ENCODE data around the gene AKR1E2.

AKR1E2 gene

GRCh38 chr10:4781955-4782354 lies 44.1 kb upstream of the AKR1E2 start:
- H3K4me3 ChIP-seq (ENCODE audit: low read depth, low read length), result no peak overlapping the region
- H3K36me3 ChIP-seq, result no peaks in the 10 kb centered on the region
- H3K27ac ChIP-seq, result no peak overlapping the region
- H3K27me3 ChIP-seq (ENCODE audit: insufficient read depth, low read depth, severe bottlenecking), result no peaks in the 10 kb centered on the region
- no peaks in the 10 kb centered on the region for H3K9me3 ChIP-seq (ENCODE audit: severe bottlenecking)
- TF ChIP-seq, protein P1, sequence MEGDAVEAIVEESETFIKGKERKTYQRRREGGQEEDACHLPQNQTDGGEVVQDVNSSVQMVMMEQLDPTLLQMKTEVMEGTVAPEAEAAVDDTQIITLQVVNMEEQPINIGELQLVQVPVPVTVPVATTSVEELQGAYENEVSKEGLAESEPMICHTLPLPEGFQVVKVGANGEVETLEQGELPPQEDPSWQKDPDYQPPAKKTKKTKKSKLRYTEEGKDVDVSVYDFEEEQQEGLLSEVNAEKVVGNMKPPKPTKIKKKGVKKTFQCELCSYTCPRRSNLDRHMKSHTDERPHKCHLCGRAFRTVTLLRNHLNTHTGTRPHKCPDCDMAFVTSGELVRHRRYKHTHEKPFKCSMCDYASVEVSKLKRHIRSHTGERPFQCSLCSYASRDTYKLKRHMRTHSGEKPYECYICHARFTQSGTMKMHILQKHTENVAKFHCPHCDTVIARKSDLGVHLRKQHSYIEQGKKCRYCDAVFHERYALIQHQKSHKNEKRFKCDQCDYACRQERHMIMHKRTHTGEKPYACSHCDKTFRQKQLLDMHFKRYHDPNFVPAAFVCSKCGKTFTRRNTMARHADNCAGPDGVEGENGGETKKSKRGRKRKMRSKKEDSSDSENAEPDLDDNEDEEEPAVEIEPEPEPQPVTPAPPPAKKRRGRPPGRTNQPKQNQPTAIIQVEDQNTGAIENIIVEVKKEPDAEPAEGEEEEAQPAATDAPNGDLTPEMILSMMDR (IDR thresholded peaks at IDR 0.05; ENCODE audit: low read depth, low read length), result no peak
- no peak for DNase-seq

GRCh38 chr10:4784667-4785333 lies 41.2 kb upstream of the AKR1E2 start:
- Histone ChIP-seq H3K9me3 (ENCODE audit: severe bottlenecking) (no peaks in the 10 kb centered on the region), H3K36me3 (no peaks in the 10 kb centered on the region), H3K4me3 (ENCODE audit: low read depth, low read length) (no peak overlapping the region), H3K27ac (no peak overlapping the region), H3K27me3 (ENCODE audit: insufficient read depth, low read depth, severe bottlenecking) (no peaks in the 10 kb centered on the region)
- no peak for DNase-seq
- TF ChIP-seq, protein P1 (IDR thresholded peaks at IDR 0.05; ENCODE audit: low read depth, low read length), result no peak

GRCh38 chr10:4786043-4786839 lies 39.8 kb upstream of the AKR1E2 start:
- no peak for DNase-seq
- Histone ChIP-seq H3K9me3 (ENCODE audit: severe bottlenecking) (no peaks in the 10 kb centered on the region), H3K4me3 (ENCODE audit: low read depth, low read length) (no peak overlapping the region), H3K27ac (no peak overlapping the region), H3K36me3 (no peaks in the 10 kb centered on the region), H3K27me3 (ENCODE audit: insufficient read depth, low read depth, severe bottlenecking) (no peaks in the 10 kb centered on the region)
- TF ChIP-seq, protein P1 (IDR thresholded peaks at IDR 0.05; ENCODE audit: low read depth, low read length), result no peak

- TF ChIP-seq, protein P1 (IDR thresholded peaks at IDR 0.05; ENCODE audit: low read depth, low read length), result no peak
- H3K9me3 ChIP-seq (ENCODE audit: severe bottlenecking), result no peaks in the 10 kb centered on the region
- no peak for DNase-seq
- H3K27ac ChIP-seq, result no peak overlapping the region
- no peak overlapping the region for H3K4me3 ChIP-seq (ENCODE audit: low read depth, low read length)
- H3K36me3 ChIP-seq, result no peaks in the 10 kb centered on the region
- H3K27me3 ChIP-seq (ENCODE audit: insufficient read depth, low read depth, severe bottlenecking), result no peaks in the 10 kb centered on the region
These were observed 36.0 kb upstream of the AKR1E2 start for GRCh38 chr10:4790045-4790444.

- H3K9me3 ChIP-seq (ENCODE audit: severe bottlenecking), result no peaks in the 10 kb centered on the region
- TF ChIP-seq, protein P1 (IDR thresholded peaks at IDR 0.05; ENCODE audit: low read depth, low read length), result no peak
- H3K4me3 ChIP-seq (ENCODE audit: low read depth, low read length), result no peak overlapping the region
- no peaks in the 10 kb centered on the region for H3K36me3 ChIP-seq
- no peak overlapping the region for H3K27ac ChIP-seq
- DNase-seq, result no peak
- H3K27me3 ChIP-seq (ENCODE audit: insufficient read depth, low read depth, severe bottlenecking), result no peaks in the 10 kb centered on the region
These were observed 35.1 kb upstream of the AKR1E2 start for GRCh38 chr10:4790922-4791321.
